GM12878 (cell line): Measurements from ENCODE around the gene RASSF8. TPM values are rescaled to one million over a fixed set of nuclear protein-coding genes. Genes with fewer than 3 reads are reported as not detected.
"Not testable (repeated sequence)": the region's sequence is repeated elsewhere in the genome, so short reads cannot be mapped to it uniquely, and the experiment has no call there.

ENCODE experiments used
- ATAC-seq: fragments of 200-7000 bp; cut with Tn5 transposase; 3 replicates; pipeline ENCODE4 v1.9.1; 2020; ENCODE audit warnings: mild to moderate bottlenecking, moderate library complexity
- BruUV-seq: library from RNA; stranded (reverse); fragments of 400-500 nt; replicated peaks from 2 replicates; lab custom pipeline; 2021; lab: Mats Ljungman, UMichigan
- CTCF ChIA-PET: fragments of 300-600 bp; sonication (Branson Sonifier 250); formaldehyde crosslinking; extraction: SDS; loops from one replicate; lab custom pipeline; 2021; ENCODE audit warnings: inconsistent platforms; lab: Yijun Ruan, JAX
- POLR2A ChIA-PET: fragments of 350-600 bp; formaldehyde crosslinking; extraction: SDS; loops from one replicate; lab custom pipeline; 2021; ENCODE audit warnings: inconsistent platforms; lab: Charles Lee
- RAD21 ChIA-PET: fragments of 300-600 bp; sonication (Branson Sonifier 250); formaldehyde crosslinking; loops from one replicate; lab custom pipeline; 2023; ENCODE audit warnings: antibody characterized with exemption; ENCODE audit not compliant: unreplicated experiment; lab: Charles Lee
- SMC1A ChIA-PET: fragments of 300-600 bp; sonication (Branson Sonifier 250); formaldehyde crosslinking; loops from one replicate; lab custom pipeline; 2023; ENCODE audit not compliant: unreplicated experiment, uncharacterized antibody; lab: Charles Lee
- DNase-seq: peaks from one replicate; pipeline ENCODE4 v3.0.0-alpha.2; 2011; ENCODE audit warnings: low read depth, low spot score
- FAIRE-seq: peaks from 3 replicates; lab custom pipeline; 2011; peaks lifted over from hg19 to GRCh38; lab: Jason Lieb, UNC
- H2AFZ ChIP-seq: 2 replicates; pipeline ENCODE4 v1.6.0; 2011; ENCODE audit warnings: low read depth, low read length, control low read depth; ENCODE audit not compliant: control insufficient read depth
- H3K27ac ChIP-seq: 2 replicates; pipeline ENCODE4 v1.5.1; 2011; ENCODE audit warnings: control low read depth; ENCODE audit not compliant: control insufficient read depth, insufficient read depth
- H3K27me3 ChIP-seq, 2 experiments: replicated peaks in 1 of 2; 2 replicates each; pipeline versions ENCODE4 v1.6.0 to v1.6.1; 2011; ENCODE audit warnings: low read length in 1 of 2; ENCODE audit not compliant: control insufficient read depth in 2 of 2, insufficient read depth in 2 of 2
- H3K36me3 ChIP-seq, 2 experiments: 2 replicates each; pipeline ENCODE4 v1.5.1; 2011; ENCODE audit warnings: low read length in 1 of 2; ENCODE audit not compliant: control insufficient read depth in 2 of 2, insufficient read depth in 2 of 2
- H3K4me1 ChIP-seq: 2 replicates; pipeline ENCODE4 v1.6.1; 2011; ENCODE audit warnings: mild to moderate bottlenecking, low read length, moderate library complexity, mixed read lengths; ENCODE audit not compliant: control insufficient read depth, insufficient read depth
- H3K4me2 ChIP-seq: 2 replicates; pipeline ENCODE4 v1.6.0; 2011; ENCODE audit warnings: control low read depth; ENCODE audit not compliant: control insufficient read depth, insufficient read depth
- H3K4me3 ChIP-seq: fragments of 200-600 bp; sonication (generic); 2 replicates; pipeline ENCODE4 v1.5.1; 2016
- H3K79me2 ChIP-seq: 2 replicates; pipeline ENCODE4 v1.6.0; 2011; ENCODE audit warnings: low read length; ENCODE audit not compliant: control insufficient read depth, insufficient read depth
- H3K9ac ChIP-seq: 2 replicates; pipeline ENCODE4 v1.8.0; 2011; ENCODE audit warnings: low read length, control low read depth, mixed read lengths; ENCODE audit not compliant: control insufficient read depth, insufficient read depth
- H3K9me3 ChIP-seq: replicated peaks from 3 replicates; pipeline ENCODE4 v1.5.1; 2011; ENCODE audit warnings: mild to moderate bottlenecking, low read length; ENCODE audit not compliant: control insufficient read depth, insufficient read depth
- H4K20me1 ChIP-seq: 2 replicates; pipeline ENCODE4 v1.6.0; 2011; ENCODE audit not compliant: control insufficient read depth, insufficient read depth
- ASH2L ChIP-seq: fragments of 300-600, 200-600 bp; sonication (generic); IDR thresholded peaks from 2 replicates; pipeline ENCODE4 v1.6.1; 2017; ENCODE audit warnings: low read depth, mild to moderate bottlenecking, borderline replicate concordance
- PBX3 ChIP-seq: IDR thresholded peaks from 2 replicates; pipeline ENCODE4 v1.6.1; 2011; ENCODE audit warnings: mild to moderate bottlenecking, low read depth, low read length, moderate library complexity; ENCODE audit not compliant: insufficient replicate concordance
- SIN3A ChIP-seq: IDR thresholded peaks from 2 replicates; pipeline ENCODE4 v1.6.1; 2012; ENCODE audit warnings: low read depth, low read length, improper control_type of control experiment
- SKIL ChIP-seq: fragments of 450-650 bp; IDR thresholded peaks from 2 replicates; pipeline ENCODE4 v1.6.1; 2017; ENCODE audit warnings: mild to moderate bottlenecking, low read depth, inconsistent platforms; ENCODE audit not compliant: poor library complexity, severe bottlenecking
- SMAD1 ChIP-seq: fragments of 450-650 bp; IDR thresholded peaks from 2 replicates; pipeline ENCODE4 v1.6.1; 2018; ENCODE audit warnings: mild to moderate bottlenecking, low read depth; ENCODE audit not compliant: partially characterized antibody
- WRNIP1 ChIP-seq: IDR thresholded peaks from 2 replicates; pipeline ENCODE4 v1.6.1; 2011; ENCODE audit warnings: low read depth, low read length, improper control_type of control experiment, borderline replicate concordance
- ZBTB11 ChIP-seq: fragments of 450-650 bp; formaldehyde crosslinking; IDR thresholded peaks from 2 replicates; pipeline ENCODE4 v1.5.0; 2022; ENCODE audit warnings: mild to moderate bottlenecking, missing genetic modification characterization
- WGBS: methylation state at CpG from one replicate; pipeline ENCODE4 v1.1.6; 2016; ENCODE audit warnings: low lambda C conversion rate; ENCODE audit not compliant: insufficient replicate concordance, insufficient coverage; ENCODE audit errors: missing lambda C conversion rate; 5-methylcytosine and 5-hydroxymethylcytosine counted together
- in situ Hi-C: fragments of 300-500 bp; cut with MboI; formaldehyde crosslinking; loops from 9 replicates; pipeline ENCODE4 v1.14.3; 2018; ENCODE audit warnings: mixed read lengths
- intact Hi-C: fragments of 100-400 bp; cut with micrococcal nuclease; formaldehyde crosslinking; loops from one replicate; pipeline ENCODE4 v1.14.2; 2022; ENCODE audit not compliant: unreplicated experiment
- polyA plus RNA-seq, 11 experiments: library from polyadenylated mRNA; depleted of rRNA in 4 of 11; unstranded in 6 of 11; stranded (reverse) in 5 of 11; fragments of >200 nt; fragmentation: Nextera tagmentation in 4 of 11; fragmentation: Illumina TruSeq in 1 of 11; extraction: Ambion mirVana in 4 of 11; extraction: Trizol in 1 of 11; gene quantifications; 1 replicate in 1 of 11; 2 replicates in 10 of 11; pipeline versions ENCODE4 v1.2.1 to v1.2.3, GENCODE V29; 2011 to 2016; ENCODE audit warnings: inconsistent platforms in 2 of 11, missing spikeins in 2 of 11, low read depth in 1 of 11
- total RNA-seq, 4 experiments: library from RNA; depleted of rRNA in 3 of 4; stranded (reverse); fragments of >200 nt in 3 of 4; fragmentation: Illumina TruSeq in 1 of 4; extraction: Trizol in 1 of 4; gene quantifications; 2 replicates each; pipeline versions ENCODE4 v1.2.1 to v1.2.3, GENCODE V29; 2013 to 2021

Gene RASSF8
- total and polyA plus RNA-seq, 10 of the 15 experiments (the other 5 are each of a cell fraction or from before 2014, with no cell fraction given), result 0.06 to 0.18 (median 0.08) TPM; not detected in 6

- no peak for TF ChIP-seq PBX3
- no peak for TF ChIP-seq ZBTB11 (CRISPR knock-in tag)
- TF ChIP-seq SIN3A, result no peak
- no peak for TF ChIP-seq SMAD1
- no peak for TF ChIP-seq WRNIP1
- no peak for TF ChIP-seq SKIL
- no peak for TF ChIP-seq ASH2L
Observed at GRCh38 chr12:26056335-26056734, 97.9 kb downstream of the RASSF8 start (continued).

- CTCF ChIA-PET, H3K36me3 ChIP-seq, FAIRE-seq, SMC1A ChIA-PET, H3K27me3 ChIP-seq, H3K4me1 ChIP-seq, POLR2A ChIA-PET, BruUV-seq, H3K27ac ChIP-seq, H2AFZ ChIP-seq, RAD21 ChIA-PET, H3K9ac ChIP-seq, H3K9me3 ChIP-seq, H3K4me2 ChIP-seq, intact Hi-C loops, H4K20me1 ChIP-seq, DNase-seq, H3K79me2 ChIP-seq, H3K4me3 ChIP-seq, ATAC-seq, in situ Hi-C loops: not testable (repeated sequence)
- 84% methylated on average over 3 of the region's 6 CpGs for WGBS
Observed at GRCh38 chr12:26057271-26057670, 98.8 kb downstream of the RASSF8 start.
